ENCODE data around the gene P2RY10. TPM values are rescaled to one million over a fixed set of nuclear protein-coding genes. Genes with fewer than 3 reads are reported as not detected.

The P2RY10 gene
- polyA plus RNA-seq, 2 of the 4 experiments (the other 2 are of a cell fraction) = not detected

- no peak for TF ChIP-seq ELK1 (IDR thresholded peaks at IDR 0.05; ENCODE audit: low read depth, low read length)
- no peak for TF ChIP-seq NPAS2 (CRISPR knock-in tag; IDR thresholded peaks at IDR 0.05; ENCODE audit: borderline replicate concordance)
Measured at GRCh38 chrX:78960888-78961287, 15.7 kb downstream of the P2RY10 start (continued).

GRCh38 chrX:78964598-78964997, 19.4 kb downstream of the P2RY10 start:
- DNase-seq (ENCODE audit: low read depth in 1 of 2, low spot score in 1 of 2) (no peak), ATAC-seq (no peak), FAIRE-seq (no peak)
- 3% methylated on average over 3 of the region's 3 CpGs for WGBS (ENCODE audit: missing lambda C conversion rate)
- Histone ChIP-seq H3K4me3 (no peak overlapping the region), H3K4me1 (no peaks in the 10 kb centered on the region), H3K27ac (no peak overlapping the region), H3K9me3 (no peaks in the 10 kb centered on the region), H3K4me2 (no peak overlapping the region)
- TF ChIP-seq ELK1 (IDR thresholded peaks at IDR 0.05; ENCODE audit: low read depth, low read length) = no peak
- no peak for TF ChIP-seq PHF8 (IDR thresholded peaks at IDR 0.05; ENCODE audit: borderline replicate concordance, low read depth)
- no peak for TF ChIP-seq HOXB13 (CRISPR knock-in tag; IDR thresholded peaks at IDR 0.05; ENCODE audit: low read depth)
- TF ChIP-seq ZSCAN20 (CRISPR knock-in tag; IDR thresholded peaks at IDR 0.05) = no peak
- ChIA-PET POLR2A (no interaction called here), CTCF (no interaction called here)

GRCh38 chrX:78979789-78980464, 34.7 kb downstream of the P2RY10 start:
- DNase-seq (ENCODE audit: low read depth in 1 of 2, low spot score in 1 of 2) (no peak), ATAC-seq (no peak)

GRCh38 chrX:78989349-78989748, 44.2 kb downstream of the P2RY10 start:
- CTCF ChIA-PET = no interaction called here
- DNase-seq (ENCODE audit: low read depth in 1 of 2, low spot score in 1 of 2) (no peak), ATAC-seq (no peak), FAIRE-seq (no peak)
- H3K9me3 ChIP-seq = no peaks in the 10 kb centered on the region
- H3K4me2 ChIP-seq = no peak overlapping the region
- 0% methylated on average over 1 of the region's 1 CpG for WGBS (ENCODE audit: missing lambda C conversion rate)
- H3K4me3 ChIP-seq = no peak overlapping the region
- no peaks in the 10 kb centered on the region for H3K4me1 ChIP-seq
- H3K27ac ChIP-seq = no peak overlapping the region
- TF ChIP-seq PBX3 (IDR thresholded peaks at IDR 0.05) = no peak
- no peak for TF ChIP-seq SREBF2 (IDR thresholded peaks at IDR 0.05)
- no peak for TF ChIP-seq ZC3H11A (IDR thresholded peaks at IDR 0.05)
- no peak for TF ChIP-seq TP53 (CRISPR knock-in tag; IDR thresholded peaks at IDR 0.05)
- no peak for TF ChIP-seq EP300 (IDR thresholded peaks at IDR 0.05)
- TF ChIP-seq GATA3 (IDR thresholded peaks at IDR 0.05; ENCODE audit: borderline replicate concordance) = no peak
- no peak for TF ChIP-seq MAFK (IDR thresholded peaks at IDR 0.05; ENCODE audit: partially characterized antibody)
- no peak for TF ChIP-seq HOXB13 (CRISPR knock-in tag; IDR thresholded peaks at IDR 0.05; ENCODE audit: low read depth)
- TF ChIP-seq NFE2L2 (conservative IDR thresholded peaks at IDR 0.05; ENCODE audit: low read length) = no peak
- TF ChIP-seq PHF8 (IDR thresholded peaks at IDR 0.05; ENCODE audit: borderline replicate concordance, low read depth) = no peak
- no peak for TF ChIP-seq BHLHE40 (IDR thresholded peaks at IDR 0.05; ENCODE audit: low read depth, low read length)
- no peak for TF ChIP-seq JUN (IDR thresholded peaks at IDR 0.05)
- no peak for TF ChIP-seq RCOR1 (IDR thresholded peaks at IDR 0.05; ENCODE audit: low read depth, low read length)
- POLR2A ChIA-PET = no interaction called here

More at GRCh38 chrX:78979789-78980464, 34.7 kb downstream of the P2RY10 start:
- ChIA-PET POLR2A (no interaction called here), CTCF (no interaction called here)
- Histone ChIP-seq H3K4me2 (no peak overlapping the region), H3K27ac (no peak overlapping the region), H3K9me3 (no peaks in the 10 kb centered on the region), H3K4me3 (no peak overlapping the region), H3K4me1 (no peaks in the 10 kb centered on the region)
- WGBS (ENCODE audit: missing lambda C conversion rate) = 0% methylated on average over 4 of the region's 4 CpGs
- TF ChIP-seq RFX5 (IDR thresholded peaks at IDR 0.05) = no peak
- TF ChIP-seq HDAC2 (IDR thresholded peaks at IDR 0.05) = no peak
- no peak for TF ChIP-seq CHD2 (IDR thresholded peaks at IDR 0.05; ENCODE audit: low read length, partially characterized antibody)
- no peak for TF ChIP-seq PHF8 (IDR thresholded peaks at IDR 0.05; ENCODE audit: borderline replicate concordance, low read depth)
- TF ChIP-seq MAZ (IDR thresholded peaks at IDR 0.05; ENCODE audit: borderline replicate concordance, low read depth, low read length) = no peak
- no peak for TF ChIP-seq JUNB (IDR thresholded peaks at IDR 0.05)
- no peak for TF ChIP-seq FOXS1 (CRISPR knock-in tag; IDR thresholded peaks at IDR 0.05)
- TF ChIP-seq MAFK (IDR thresholded peaks at IDR 0.05; ENCODE audit: partially characterized antibody) = no peak
- no peak for TF ChIP-seq KDM5A (IDR thresholded peaks at IDR 0.05)
- no peak for TF ChIP-seq CEBPB (IDR thresholded peaks at IDR 0.05)
- TF ChIP-seq CTCF (IDR thresholded peaks at IDR 0.05) = no peak
- no peak for TF ChIP-seq EP300 (IDR thresholded peaks at IDR 0.05)
- TF ChIP-seq HOXB5 (CRISPR knock-in tag; IDR thresholded peaks at IDR 0.05) = no peak
- TF ChIP-seq NPAS2 (CRISPR knock-in tag; IDR thresholded peaks at IDR 0.05; ENCODE audit: borderline replicate concordance) = no peak
- no peak for TF ChIP-seq MYC (IDR thresholded peaks at IDR 0.05; ENCODE audit: borderline replicate concordance, low read length)
- TF ChIP-seq CBX2 (IDR thresholded peaks at IDR 0.05; ENCODE audit: borderline replicate concordance, low read depth) = no peak
- FAIRE-seq = no peak
